ENCODE data around the gene GSKIP. TPM values are rescaled to one million over a fixed set of nuclear protein-coding genes. Genes with fewer than 3 reads are reported as not detected.
A peak's percentile ranks its signal among the peaks of the same experiment; 100 is the strongest.

GSKIP gene
- total and polyA plus RNA-seq, 2 experiments from 2014 or later = 37.3 to 46.5 TPM

- H3F3A ChIP-seq (ENCODE audit: insufficient read depth) = no peaks in the 10 kb centered on the region
- WGBS, 2 experiments (ENCODE audit: low coverage in 1 of 2, low lambda C conversion rate in 2 of 2, missing lambda C conversion rate in 2 of 2) = 88 to 91% methylated on average over 7 of the region's 7 CpGs
- peak; percentile 68 for DNase-seq
- H3K27me3 ChIP-seq (replicated peaks; ENCODE audit: insufficient read depth) = no peaks in the 10 kb centered on the region
- peaks cover 8% of the 10 kb centered on the region; the same call in 1 of the 2 replicates for H3K4me1 ChIP-seq (ENCODE audit: insufficient read depth)
- no peak overlapping the region for H2AFZ ChIP-seq
- in situ Hi-C loops (cut with MboI) = no loop called here
- no peaks in the 10 kb centered on the region for H3K36me3 ChIP-seq (ENCODE audit: low read depth)
- no peak overlapping the region for H3K27ac ChIP-seq
- H4K20me1 ChIP-seq (ENCODE audit: insufficient read depth) = no peaks in the 10 kb centered on the region
- H3K9ac ChIP-seq = no peak overlapping the region
- no peak overlapping the region for H3K4me2 ChIP-seq (ENCODE audit: unreplicated experiment)
- H3K9me2 ChIP-seq (ENCODE audit: insufficient read depth) = no peaks in the 10 kb centered on the region
- no peak for TF ChIP-seq EZH2 (IDR thresholded peaks at IDR 0.05; ENCODE audit: insufficient read depth, poor library complexity, severe bottlenecking)
- no peak for TF ChIP-seq EZH2phosphoT487 (IDR thresholded peaks at IDR 0.05; ENCODE audit: insufficient read depth, low read depth)
- H3K4me3 ChIP-seq = no peak overlapping the region
- H3K79me2 ChIP-seq (ENCODE audit: insufficient read depth) = peaks cover 89% of the 10 kb centered on the region
- H3K9me3 ChIP-seq (ENCODE audit: low read depth) = no peaks in the 10 kb centered on the region
Measured at GRCh38 chr14:96349286-96350075, 13.8 kb upstream of the GSKIP start.

GRCh38 chr14:96351986-96352385, 11.3 kb upstream of the GSKIP start:
- in situ Hi-C loops (cut with MboI) = no loop called here
- H3F3A ChIP-seq (ENCODE audit: insufficient read depth) = no peaks in the 10 kb centered on the region
- no peak for TF ChIP-seq EZH2phosphoT487 (IDR thresholded peaks at IDR 0.05; ENCODE audit: insufficient read depth, low read depth)
- TF ChIP-seq EZH2 (IDR thresholded peaks at IDR 0.05; ENCODE audit: insufficient read depth, poor library complexity, severe bottlenecking) = no peak
- H3K4me2 ChIP-seq (ENCODE audit: unreplicated experiment) = no peak overlapping the region
- H3K79me2 ChIP-seq (ENCODE audit: insufficient read depth) = peaks cover 92% of the 10 kb centered on the region
- H4K20me1 ChIP-seq (ENCODE audit: insufficient read depth) = no peaks in the 10 kb centered on the region
- H3K4me1 ChIP-seq (ENCODE audit: insufficient read depth) = peaks cover 8% of the 10 kb centered on the region; the same call in 1 of the 2 replicates
- H3K27ac ChIP-seq = no peak overlapping the region
- H3K9me3 ChIP-seq (ENCODE audit: low read depth) = no peaks in the 10 kb centered on the region
- no peak overlapping the region for H3K9ac ChIP-seq
- peak; percentile 18 for DNase-seq
- H3K9me2 ChIP-seq (ENCODE audit: insufficient read depth) = no peaks in the 10 kb centered on the region
- H3K4me3 ChIP-seq = no peak overlapping the region
- H3K36me3 ChIP-seq (ENCODE audit: low read depth) = no peaks in the 10 kb centered on the region
- no peaks in the 10 kb centered on the region for H3K27me3 ChIP-seq (replicated peaks; ENCODE audit: insufficient read depth)
- no peak overlapping the region for H2AFZ ChIP-seq
- WGBS, 2 experiments (ENCODE audit: low coverage in 1 of 2, low lambda C conversion rate in 2 of 2, missing lambda C conversion rate in 2 of 2) = 81 to 88% methylated on average over 3 of the region's 3 CpGs

- Histone ChIP-seq H3K27ac (no peak overlapping the region), H3K4me2 (ENCODE audit: unreplicated experiment) (no peak overlapping the region), H3K9me2 (ENCODE audit: insufficient read depth) (no peaks in the 10 kb centered on the region), H3F3A (ENCODE audit: insufficient read depth) (no peaks in the 10 kb centered on the region), H3K4me3 (no peak overlapping the region), H3K36me3 (ENCODE audit: low read depth) (no peaks in the 10 kb centered on the region), H3K9ac (no peak overlapping the region), H3K4me1 (ENCODE audit: insufficient read depth) (peaks cover 8% of the 10 kb centered on the region; the same call in 1 of the 2 replicates), H3K27me3 (replicated peaks; ENCODE audit: insufficient read depth) (no peaks in the 10 kb centered on the region), H4K20me1 (ENCODE audit: insufficient read depth) (no peaks in the 10 kb centered on the region), H2AFZ (no peak overlapping the region), H3K79me2 (ENCODE audit: insufficient read depth) (peaks cover 92% of the 10 kb centered on the region), H3K9me3 (ENCODE audit: low read depth) (no peaks in the 10 kb centered on the region)
- WGBS, 2 experiments (ENCODE audit: low coverage in 1 of 2, low lambda C conversion rate in 2 of 2, missing lambda C conversion rate in 2 of 2) = 95 to 100% methylated on average over 2 of the region's 2 CpGs
- no peak for DNase-seq
- in situ Hi-C loops (cut with MboI) = no loop called here
- no peak for TF ChIP-seq EZH2phosphoT487 (IDR thresholded peaks at IDR 0.05; ENCODE audit: insufficient read depth, low read depth)
- TF ChIP-seq EZH2 (IDR thresholded peaks at IDR 0.05; ENCODE audit: insufficient read depth, poor library complexity, severe bottlenecking) = no peak
Measured at GRCh38 chr14:96352708-96353107, 10.6 kb upstream of the GSKIP start.

- TF ChIP-seq EZH2 (IDR thresholded peaks at IDR 0.05; ENCODE audit: insufficient read depth, poor library complexity, severe bottlenecking) = no peak
- TF ChIP-seq EZH2phosphoT487 (IDR thresholded peaks at IDR 0.05; ENCODE audit: insufficient read depth, low read depth) = no peak
- peaks cover 92% of the 10 kb centered on the region for H3K79me2 ChIP-seq (ENCODE audit: insufficient read depth)
- DNase-seq = no peak
- no peaks in the 10 kb centered on the region for H3K9me3 ChIP-seq (ENCODE audit: low read depth)
- H3K27me3 ChIP-seq (replicated peaks; ENCODE audit: insufficient read depth) = no peaks in the 10 kb centered on the region
- H4K20me1 ChIP-seq (ENCODE audit: insufficient read depth) = no peaks in the 10 kb centered on the region
- H2AFZ ChIP-seq = no peak overlapping the region
- H3K27ac ChIP-seq = no peak overlapping the region
- no peak overlapping the region for H3K9ac ChIP-seq
- no peak overlapping the region for H3K4me3 ChIP-seq
- H3F3A ChIP-seq (ENCODE audit: insufficient read depth) = no peaks in the 10 kb centered on the region
- WGBS, 2 experiments (ENCODE audit: low coverage in 1 of 2, low lambda C conversion rate in 2 of 2, missing lambda C conversion rate in 2 of 2) = 70 to 74% methylated on average over 4 of the region's 4 CpGs
- no peaks in the 10 kb centered on the region for H3K36me3 ChIP-seq (ENCODE audit: low read depth)
- no peaks in the 10 kb centered on the region for H3K9me2 ChIP-seq (ENCODE audit: insufficient read depth)
- no peak overlapping the region for H3K4me2 ChIP-seq (ENCODE audit: unreplicated experiment)
- in situ Hi-C loops (cut with MboI) = no loop called here
- peaks cover 5% of the 10 kb centered on the region; the same call in 1 of the 2 replicates for H3K4me1 ChIP-seq (ENCODE audit: insufficient read depth)
Measured at GRCh38 chr14:96354246-96354645, 9.1 kb upstream of the GSKIP start.
